DOHH2 (cell line): Measurements from ENCODE around the gene RGS3.

Experiments
- H3F3A ChIP-seq: fragments of 200-600 bp; sonication (generic), shearing (Covaris generic); 2 replicates; pipeline ENCODE4 v1.6.0; 2016; ENCODE audit warnings: antibody characterized with exemption, mild to moderate bottlenecking; ENCODE audit not compliant: control insufficient read depth, insufficient read depth
- H3K27ac ChIP-seq: fragments of 200-600 bp; sonication (generic); 2 replicates; pipeline ENCODE4 v1.5.1; 2014; ENCODE audit warnings: low read depth, mild to moderate bottlenecking, low read length, moderate library complexity
- H3K27me3 ChIP-seq: fragments of 200-600 bp; sonication (generic); 2 replicates; pipeline ENCODE4 v1.6.1; 2014; ENCODE audit warnings: mild to moderate bottlenecking, low read length, mixed read lengths; ENCODE audit not compliant: control insufficient read depth
- H3K36me3 ChIP-seq: fragments of 200-600 bp; sonication (generic); 2 replicates; pipeline ENCODE4 v1.6.1; 2014; ENCODE audit warnings: mild to moderate bottlenecking, low read length, moderate library complexity, mixed read lengths; ENCODE audit not compliant: control insufficient read depth
- H3K4me1 ChIP-seq: fragments of 200-600 bp; sonication (generic); 2 replicates; pipeline ENCODE4 v1.6.1; 2014; ENCODE audit warnings: mild to moderate bottlenecking, low read length, mixed read lengths; ENCODE audit not compliant: control insufficient read depth
- H3K4me2 ChIP-seq: fragments of 200-600 bp; sonication (generic); 2 replicates; pipeline ENCODE4 v1.6.0; 2014; ENCODE audit warnings: mild to moderate bottlenecking, low read length, moderate library complexity
- H3K4me3 ChIP-seq: fragments of 200-600 bp; sonication (generic); 2 replicates; pipeline ENCODE4 v1.5.1; 2014; ENCODE audit warnings: mild to moderate bottlenecking, low read length, mixed read lengths
- H3K79me2 ChIP-seq: fragments of 200-600 bp; sonication (generic); 2 replicates; pipeline ENCODE4 v1.6.1; 2014; ENCODE audit warnings: mild to moderate bottlenecking, low read length, mixed read lengths; ENCODE audit not compliant: control insufficient read depth
- H3K9me2 ChIP-seq: fragments of 200-600 bp; sonication (generic); replicated peaks from 2 replicates; pipeline ENCODE4 v1.6.1; 2014; ENCODE audit warnings: mild to moderate bottlenecking, low read length, mixed read lengths; ENCODE audit not compliant: control insufficient read depth
- H3K9me3 ChIP-seq: fragments of 200-600 bp; sonication (generic); 2 replicates; pipeline ENCODE4 v1.6.1; 2014; ENCODE audit warnings: antibody characterized with exemption, low read length, mixed read lengths; ENCODE audit not compliant: control insufficient read depth, insufficient read depth
- H4K20me1 ChIP-seq: fragments of 200-600 bp; sonication (generic); 2 replicates; pipeline ENCODE4 v1.6.0; 2014; ENCODE audit warnings: low read depth, mild to moderate bottlenecking, antibody characterized with exemption, low read length, moderate library complexity; ENCODE audit not compliant: control insufficient read depth, insufficient read depth
- CTCF ChIP-seq: fragments of 200-600 bp; sonication (generic); IDR thresholded peaks from one replicate; pipeline ENCODE4 v1.5.1; 2014; ENCODE audit warnings: antibody characterized with exemption, mild to moderate bottlenecking, low read depth, low read length; ENCODE audit not compliant: poor library complexity, severe bottlenecking
- EZH2phosphoT487 ChIP-seq: fragments of 200-600 bp; sonication (generic); IDR thresholded peaks from 2 replicates; pipeline ENCODE4 v1.6.1; 2017; ENCODE audit warnings: borderline replicate concordance, mild to moderate bottlenecking, antibody characterized with exemption, low read length, moderate library complexity, mixed read lengths

RGS3 gene

GRCh38 chr9:113585085-113585442 lies 121.5 kb downstream of the RGS3 start:
- H3K4me2 ChIP-seq = no peak overlapping the region
- H3K4me1 ChIP-seq = peaks cover 35% of the 10 kb centered on the region

GRCh38 chr9:113585555-113585954 lies 122.0 kb downstream of the RGS3 start:
- H3K4me3 ChIP-seq = no peak overlapping the region
- no peaks in the 10 kb centered on the region for H3K9me3 ChIP-seq
- TF ChIP-seq EZH2phosphoT487 (no peak), CTCF (no peak)
- peaks cover 30% of the 10 kb centered on the region for H3K4me1 ChIP-seq
- H3F3A ChIP-seq = no peaks in the 10 kb centered on the region
- no peaks in the 10 kb centered on the region for H3K27me3 ChIP-seq
- no peaks in the 10 kb centered on the region for H3K9me2 ChIP-seq
- H3K4me2 ChIP-seq = no peak overlapping the region
- no peaks in the 10 kb centered on the region for H4K20me1 ChIP-seq
- no peaks in the 10 kb centered on the region for H3K79me2 ChIP-seq
- 0 out of 2 replicates have a peak, but pooled peaks cover 2% of the 10 kb centered on the region for H3K36me3 ChIP-seq
- no peak overlapping the region for H3K27ac ChIP-seq

More at GRCh38 chr9:113585085-113585442, 121.5 kb downstream of the RGS3 start:
- Histone ChIP-seq H3K4me3 (no peak overlapping the region), H3K36me3 (0 out of 2 replicates have a peak, but pooled peaks cover 2% of the 10 kb centered on the region), H3K27ac (no peak overlapping the region), H3K27me3 (no peaks in the 10 kb centered on the region), H3K79me2 (no peaks in the 10 kb centered on the region), H4K20me1 (no peaks in the 10 kb centered on the region), H3K9me2 (no peaks in the 10 kb centered on the region), H3K9me3 (no peaks in the 10 kb centered on the region), H3F3A (no peaks in the 10 kb centered on the region)
- TF ChIP-seq EZH2phosphoT487 (no peak), CTCF (no peak)

- no peak overlapping the region for H3K4me2 ChIP-seq
These were observed 124.0 kb downstream of the RGS3 start for GRCh38 chr9:113587471-113588031.

More at GRCh38 chr9:113587471-113588031, 124.0 kb downstream of the RGS3 start:
- TF ChIP-seq CTCF = peak; percentile 75
- no peak for TF ChIP-seq EZH2phosphoT487
- Histone ChIP-seq H3K27me3 (no peaks in the 10 kb centered on the region), H3K36me3 (no peaks in the 10 kb centered on the region), H3K27ac (no peak overlapping the region), H3K9me3 (no peaks in the 10 kb centered on the region), H3K79me2 (no peaks in the 10 kb centered on the region), H3K4me3 (no peak overlapping the region), H4K20me1 (no peaks in the 10 kb centered on the region), H3K4me1 (peaks cover 10% of the 10 kb centered on the region), H3F3A (no peaks in the 10 kb centered on the region), H3K9me2 (no peaks in the 10 kb centered on the region)
